Dermis microvascular lymphatic vessel endothelial cell (primary cell): ENCODE results near the gene ZNFX1. TPM values are rescaled to one million over a fixed set of nuclear protein-coding genes. Genes with fewer than 3 reads are reported as not detected.

Experiments
- DNase-seq, 2 donors: peaks; one replicate each; pipeline versions ENCODE4 v3.0.0 to v3.0.0-alpha.2; 2010; ENCODE audit warnings: low read depth in 2 of 2
- total RNA-seq: library from RNA; depleted of rRNA; stranded (reverse); fragments of >200 nt; gene quantifications from 2 replicates; pipeline ENCODE4 v1.2.1, GENCODE V29; 2014

Gene ZNFX1
- total RNA-seq, 1 donor from 2014 or later, result 22.5 TPM

DNA sequence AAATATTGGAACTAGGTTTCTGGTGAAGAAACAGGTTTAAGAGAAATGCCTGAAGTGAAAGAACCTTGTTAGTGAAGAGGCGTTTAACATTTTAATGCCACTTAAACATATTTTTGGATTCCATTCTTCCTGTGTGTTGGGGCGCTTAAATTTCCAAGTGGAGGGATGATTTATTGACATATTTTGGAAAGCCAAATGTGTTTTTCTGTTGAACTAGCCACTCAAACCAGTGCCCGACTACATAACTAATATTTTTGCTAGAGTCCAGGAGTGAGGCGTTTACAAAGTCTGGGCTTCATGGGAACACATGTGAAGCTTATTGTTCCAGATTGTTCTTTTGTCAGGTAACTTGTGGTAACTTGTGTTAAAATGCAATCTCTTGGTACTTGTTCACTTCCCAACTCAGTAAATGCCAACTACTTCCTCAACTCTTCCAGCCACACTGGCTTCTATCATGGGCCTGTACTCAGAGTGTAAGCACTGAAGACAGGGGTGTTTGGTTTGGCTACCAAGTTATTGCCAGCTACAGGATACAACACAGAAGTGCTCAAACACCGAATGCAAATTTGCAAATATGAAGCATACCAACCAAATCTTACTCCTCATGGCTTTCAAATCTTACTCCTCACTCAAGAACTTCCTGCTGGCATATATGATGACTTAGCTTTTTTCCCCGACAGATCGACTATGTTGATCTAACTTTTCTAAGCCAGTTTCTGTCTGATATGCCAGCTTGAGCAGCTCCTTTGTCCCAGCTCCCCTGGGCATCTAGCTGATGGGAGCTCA is 2.0 kb upstream of the ZNFX1 start:
- no peak for DNase-seq

GRCh38 chr20:49278818-49279676 is 1.2 kb upstream of the ZNFX1 start:
- no peak for DNase-seq

- no peak for DNase-seq
Observed at GRCh38 chr20:49277786-49278035, 146 bp downstream of the ZNFX1 start.

GRCh38 chr20:49276961-49277785 is 684 bp downstream of the ZNFX1 start:
- DNase-seq, result no peak

DNA sequence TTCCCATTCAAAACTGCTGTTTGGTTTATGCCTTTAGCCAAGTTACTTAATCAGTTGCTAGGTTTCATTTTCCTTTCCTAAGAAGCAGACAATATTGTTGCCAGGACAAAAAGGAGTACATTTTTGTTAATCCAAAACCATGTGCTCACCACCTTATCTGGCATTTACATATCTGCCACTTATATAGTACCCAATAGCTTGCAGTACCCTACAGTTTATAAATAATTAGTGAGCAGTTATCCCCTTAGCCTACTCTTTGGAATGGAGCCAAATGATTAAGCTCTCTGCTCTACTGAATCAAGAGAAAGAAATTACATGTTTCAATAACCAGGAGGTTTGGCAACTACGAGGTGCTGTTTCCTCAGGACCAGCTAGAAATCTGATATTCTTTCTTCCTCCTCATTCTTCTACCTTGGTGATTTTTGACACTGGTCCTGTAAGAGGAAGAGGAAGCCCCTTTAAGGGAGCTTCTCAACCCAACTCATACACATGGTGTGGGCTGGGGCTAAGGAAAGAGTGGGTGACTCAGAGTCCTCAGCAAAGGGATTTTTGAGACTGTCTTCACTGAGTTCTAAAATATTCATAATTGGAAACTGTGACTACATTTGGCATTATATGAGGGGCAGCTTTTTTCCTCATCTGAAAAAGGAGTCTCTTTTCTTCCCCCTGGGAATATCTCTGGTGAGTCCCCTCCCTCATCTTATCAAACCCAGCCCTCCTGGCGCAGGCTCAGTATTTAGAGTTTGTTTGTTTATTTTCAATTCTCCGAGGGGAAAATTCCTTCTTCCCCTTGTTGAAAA is 1.5 kb downstream of the ZNFX1 start:
- DNase-seq, result peak in 1 of 2 donors; percentile 66

- no peak for DNase-seq
Observed at GRCh38 chr20:49275636-49276035, 2.2 kb downstream of the ZNFX1 start.

DNA sequence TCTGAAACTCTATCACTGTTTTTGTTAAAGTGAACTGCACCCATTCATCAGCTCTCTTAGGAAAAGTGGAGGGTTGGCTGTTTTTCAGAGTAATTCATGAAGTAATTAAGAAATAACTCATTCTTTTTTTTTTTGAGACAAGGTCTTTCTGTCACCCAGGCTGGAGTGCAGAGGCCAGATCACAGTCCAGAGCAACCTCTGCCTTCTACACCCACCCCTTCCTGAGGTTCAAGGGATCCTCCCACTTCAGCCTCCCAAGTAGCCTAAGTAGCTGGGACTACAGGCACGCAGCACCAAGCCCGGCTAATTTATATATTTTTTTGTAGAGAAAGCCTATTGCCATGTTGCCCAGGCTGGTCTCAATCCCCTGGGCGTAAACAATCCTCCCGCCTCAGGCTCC is 2.6 kb downstream of the ZNFX1 start:
- no peak for DNase-seq

- DNase-seq, result no peak
Observed at GRCh38 chr20:49273696-49274277, 4.1 kb downstream of the ZNFX1 start.

GRCh38 chr20:49272654-49273053 is 5.2 kb downstream of the ZNFX1 start:
- no peak for DNase-seq

- DNase-seq, result no peak
Observed at GRCh38 chr20:49270736-49271135, 7.1 kb downstream of the ZNFX1 start.

DNA sequence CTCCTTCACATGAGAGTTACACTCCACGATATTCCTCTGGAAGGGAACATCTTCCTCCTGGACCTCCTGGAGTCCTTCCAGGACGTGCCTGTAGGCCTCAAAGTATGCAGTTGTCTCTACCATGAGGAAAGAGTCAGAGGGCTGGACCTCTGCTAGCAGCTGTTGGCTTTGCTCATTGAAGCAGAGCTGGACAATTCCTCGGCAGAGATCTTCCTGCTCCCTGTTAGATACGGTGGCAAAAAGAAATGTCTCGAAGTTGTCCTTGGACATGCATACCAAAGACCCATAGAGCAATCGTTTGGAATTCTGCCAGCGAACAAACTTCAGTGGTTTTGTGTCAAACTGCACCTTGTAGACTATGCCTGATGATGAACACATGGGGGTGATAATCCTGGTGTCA is 7.7 kb downstream of the ZNFX1 start:
- no peak for DNase-seq

DNA sequence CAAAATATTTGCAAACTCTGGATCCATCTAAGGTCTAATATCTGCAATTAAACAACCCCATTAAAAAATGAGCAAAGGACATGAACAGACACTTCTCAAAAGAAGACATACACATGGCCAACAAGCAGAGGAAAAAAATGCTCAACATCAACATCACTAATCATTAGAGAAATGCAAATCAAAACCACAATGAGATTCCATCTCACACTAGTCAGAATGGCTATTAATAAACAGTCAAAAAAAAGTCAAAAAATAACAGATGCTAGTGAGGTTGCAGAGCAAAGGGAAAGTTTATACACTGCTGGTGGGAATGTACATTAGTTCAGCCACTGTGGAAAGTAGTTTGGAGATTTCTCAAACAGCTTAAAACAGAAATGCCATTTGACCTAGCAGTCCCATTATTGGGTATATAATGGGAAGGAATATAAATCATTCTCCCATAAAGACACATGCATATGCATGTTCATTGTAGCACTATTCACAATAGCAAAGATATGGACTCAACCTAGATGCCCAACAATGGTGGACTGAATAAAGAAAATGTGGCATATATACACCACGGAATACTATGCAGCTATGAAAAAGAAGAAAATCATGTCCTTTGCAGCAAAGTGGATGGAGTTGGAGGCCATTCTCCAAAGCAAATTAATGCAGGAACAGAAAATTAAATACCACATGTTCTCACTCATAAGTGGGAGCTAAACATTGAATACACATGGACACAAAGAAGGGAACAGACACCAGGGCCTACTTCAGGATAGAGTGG is 9.1 kb downstream of the ZNFX1 start:
- DNase-seq, result no peak

DNA sequence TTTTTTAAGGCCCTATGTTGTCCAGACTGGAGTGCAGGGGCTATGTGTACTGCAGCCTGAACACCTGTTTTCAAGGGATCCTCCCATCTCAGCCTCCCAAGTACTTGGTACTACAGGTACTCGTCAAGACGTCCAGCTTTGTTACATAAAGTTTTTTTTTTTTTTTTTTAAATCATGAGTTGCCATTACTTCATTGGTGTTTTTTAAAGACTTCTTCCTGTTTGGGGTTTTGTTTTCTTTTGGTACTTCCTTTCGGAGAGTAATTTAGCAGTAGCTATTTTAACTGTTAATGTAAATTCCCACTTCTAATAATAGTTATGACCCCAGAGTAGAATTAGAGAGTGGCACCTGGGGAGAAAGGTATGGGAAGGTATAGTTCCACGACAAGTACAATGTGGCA is 10.5 kb downstream of the ZNFX1 start:
- DNase-seq, result no peak

DNA sequence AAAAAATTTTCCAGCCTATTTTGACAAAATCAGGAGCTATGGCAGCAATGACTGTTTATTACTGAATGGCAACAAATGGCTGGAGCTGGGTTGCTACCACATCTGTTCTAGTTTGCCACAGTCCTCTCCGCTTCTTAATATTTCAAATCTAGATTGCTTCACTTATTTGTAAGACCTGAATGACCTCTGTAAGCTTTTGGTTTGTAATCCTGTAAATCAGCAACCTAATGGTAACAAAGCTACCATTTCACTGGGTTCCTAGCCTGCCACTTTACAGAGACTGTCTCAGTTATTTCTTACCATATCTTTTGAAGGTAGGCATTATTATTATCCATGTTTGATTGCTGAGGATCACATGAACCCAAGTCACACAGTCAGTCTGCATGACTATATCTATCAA is 15.4 kb downstream of the ZNFX1 start:
- DNase-seq, result no peak

- no peak for DNase-seq
Observed at GRCh38 chr20:49261173-49261572, 16.7 kb downstream of the ZNFX1 start.

GRCh38 chr20:49260218-49260617 is 17.6 kb downstream of the ZNFX1 start:
- DNase-seq, result no peak

DNA sequence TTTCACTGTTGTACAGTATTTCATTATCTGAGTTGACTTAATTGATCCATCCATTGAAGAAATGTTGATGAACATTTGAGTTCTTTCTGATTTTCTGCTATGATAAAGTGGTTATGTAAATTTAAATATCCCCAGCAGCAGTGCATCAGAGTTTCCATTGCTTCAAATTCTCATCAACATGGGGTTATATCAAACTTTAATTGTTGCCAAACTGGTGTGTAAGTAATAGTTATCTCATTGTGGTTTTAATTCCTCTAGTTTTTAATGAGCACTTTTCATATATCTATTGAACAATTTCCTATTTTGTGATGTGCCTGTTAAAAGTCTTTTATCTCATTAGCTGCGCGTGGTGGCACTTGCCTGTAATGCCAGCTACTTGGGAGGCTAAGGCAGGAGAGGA is 18.1 kb downstream of the ZNFX1 start:
- no peak for DNase-seq

DNA sequence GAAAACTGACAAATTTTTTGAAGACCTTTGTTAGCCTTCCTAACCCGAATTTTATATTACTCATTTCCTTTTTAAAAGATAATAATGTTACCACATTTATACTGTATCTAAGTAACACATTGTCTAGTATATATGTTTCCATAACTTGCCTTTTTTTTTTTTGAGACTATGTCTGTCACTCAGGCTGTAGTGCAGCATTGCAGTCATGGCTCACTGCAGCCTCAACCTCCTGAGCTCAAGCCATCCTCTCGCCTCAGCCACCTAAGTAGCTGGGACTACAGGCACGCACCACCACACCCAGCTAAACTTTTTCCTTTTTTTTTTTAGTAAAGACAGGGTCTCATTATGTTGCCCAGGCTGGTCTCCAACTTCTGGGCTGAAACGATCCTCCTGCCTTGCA is 18.6 kb downstream of the ZNFX1 start:
- no peak for DNase-seq

DNA sequence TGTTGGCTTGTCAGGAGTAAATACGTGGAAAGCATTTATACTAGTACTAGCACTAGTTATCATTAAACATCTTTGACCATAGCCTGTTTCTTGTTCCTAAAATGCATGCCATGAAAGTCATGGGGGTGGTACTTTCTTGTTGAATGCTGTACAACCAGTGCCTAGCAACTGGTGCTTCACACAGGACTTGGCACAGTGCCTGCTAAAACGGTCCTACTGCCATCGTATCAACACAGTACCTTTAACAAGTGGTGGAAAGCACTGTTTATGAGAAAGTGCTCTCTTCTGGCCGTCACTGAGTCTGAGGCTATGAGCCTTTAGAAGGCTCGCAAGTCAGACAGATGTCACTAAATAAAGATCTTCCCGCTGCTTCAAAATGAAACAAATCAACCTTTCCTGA is 21.6 kb downstream of the ZNFX1 start:
- DNase-seq, result no peak
